Heart left ventricle (tissue), 16 donors: ENCODE measurements around the gene ARID5B. TPM values are rescaled to one million over a fixed set of nuclear protein-coding genes. Genes with fewer than 3 reads are reported as not detected.

Experiments used
- ATAC-seq, 4 donors: fragments of 200-7000 bp; cut with Tn5 transposase; one replicate each; pipeline ENCODE4 v1.9.1; 2020 to 2022; ENCODE audit warnings: moderate library complexity in 4 of 4, mild to moderate bottlenecking in 3 of 4, moderate number of reproducible peaks in 1 of 4
- DNase-seq, 5 donors: peaks; one replicate each; pipeline ENCODE4 v3.0.0-alpha.2; 2020
- H3K27ac ChIP-seq, 12 donors: fragments of 200-600 bp; sonication (generic) in 4 of 12; one replicate each; pipeline versions ENCODE4 v1.5.0 to v1.8.0; 2016 to 2022; ENCODE audit warnings: mild to moderate bottlenecking in 2 of 12
- H3K27me3 ChIP-seq, 9 donors: fragments of 200-600 bp; sonication (generic) in 2 of 9; one replicate each; pipeline versions ENCODE4 v1.5.1 to v1.8.0; 2016 to 2022; ENCODE audit warnings: mild to moderate bottlenecking in 3 of 9
- H3K36me3 ChIP-seq, 9 donors: fragments of 200-600 bp; sonication (generic) in 2 of 9; one replicate each; pipeline versions ENCODE4 v1.5.0 to v1.8.0; 2018 to 2022; ENCODE audit warnings: mild to moderate bottlenecking in 2 of 9
- H3K4me1 ChIP-seq, 12 donors: fragments of 200-600 bp; sonication (generic) in 4 of 12; one replicate each; pipeline versions ENCODE4 v1.5.0 to v1.8.0; 2016 to 2022; ENCODE audit warnings: mild to moderate bottlenecking in 3 of 12
- H3K4me3 ChIP-seq, 12 donors: fragments of 200-600 bp; sonication (generic) in 4 of 12; one replicate each; pipeline versions ENCODE4 v1.5.0 to v1.8.0; 2017 to 2022; ENCODE audit warnings: mild to moderate bottlenecking in 9 of 12, moderate library complexity in 4 of 12
- H3K9me3 ChIP-seq, 12 donors: fragments of 200-600 bp; sonication (generic) in 4 of 12; one replicate each; pipeline versions ENCODE4 v1.5.0 to v1.8.0; 2016 to 2022; ENCODE audit warnings: mild to moderate bottlenecking in 1 of 12
- POLR2A ChIP-seq, 2 donors: fragments of 450-650 bp; IDR thresholded peaks; one replicate each; pipeline ENCODE4 v1.6.1; 2017; ENCODE audit warnings: antibody characterized with exemption in 2 of 2, mild to moderate bottlenecking in 2 of 2, moderate library complexity in 2 of 2
- WGBS, 4 donors: extraction: QIAGEN DNeasy Blood & Tissue Kit in 2 of 4; methylation state at CpG; one replicate each; pipeline versions ENCODE4 v1.1.5 to v1.1.7; 2013 to 2018; 5-methylcytosine and 5-hydroxymethylcytosine counted together
- intact Hi-C, 10 donors: fragments of 100-400 bp; cut with DNase I; formaldehyde crosslinking; loops; one replicate each; pipeline versions ENCODE4 v1.11.1 to v1.14.2; 2022
- polyA plus RNA-seq, 2 donors: library from polyadenylated mRNA; stranded (reverse); fragments of 200-250 nt; gene quantifications; one replicate each; pipeline ENCODE4 v1.2.3, GENCODE V29; 2013
- total RNA-seq, 9 donors: library from RNA; depleted of rRNA in 2 of 9; stranded (reverse); fragments of >200 nt in 2 of 9; fragmentation: NEBNext Ultra II Directional in 3 of 9; extraction: Animal tissue kit (Norgen Biotek cat#: 25700) in 3 of 9; gene quantifications; one replicate each; pipeline versions ENCODE4 v1.1.0 to v1.2.4, GENCODE V29; 2016 to 2023
- TF ChIP-seq, protein P1 (sequence below), 12 donors: fragments of 200-600 bp; sonication (generic) in 4 of 12; IDR thresholded peaks; one replicate each; pipeline versions ENCODE4 v1.5.0 to v1.8.0; 2018 to 2022; ENCODE audit warnings: antibody characterized with exemption in 12 of 12, mild to moderate bottlenecking in 5 of 12
- donor health status: ischemic (EF 13 %, LVEDD 7.1; RV severe dilation, severe dysfunction).
- donor health status: healthy with polysubstance abuse.
- donor health status: DM: no; HTN: yes; CAD: no.
- donor health status: DM: no; HTN: no; CAD: no.
- donor health status: ischemic (EF 25% LVEDD 6.9; RV normal size, moderate dysfunction).
- donor health status: ischemic (EF 25% LVEDD 5.7; RV mildly dilated, moderate dysfunction).
- donor health status: healthy.
- donor health status: DM: yes; HTN: yes; CAD: no.
- donor health status: ischemic (EF 35%, LVEDD 5.7; RV mildly dilated, moderate dysfunction).
- donor health status: nonischemic (EF 11% LVEDD 7.7; RV severe dilation, severe dysfunction).
- donor health status: DM: yes; HTN: yes; CAD: no.
- donor health status: PGD.
- donor health status: ischemic (EF 29% LVEDD 5.4; RV normal size, mild dysfunction).
- donor health status: nonischemic (EF 23%, LVEDD 6.1; RV moderate dilation, normal function).

Gene ARID5B
- total and polyA plus RNA-seq, 11 donors, result 4.5 to 45.5 (median 26.6) TPM

DNA sequence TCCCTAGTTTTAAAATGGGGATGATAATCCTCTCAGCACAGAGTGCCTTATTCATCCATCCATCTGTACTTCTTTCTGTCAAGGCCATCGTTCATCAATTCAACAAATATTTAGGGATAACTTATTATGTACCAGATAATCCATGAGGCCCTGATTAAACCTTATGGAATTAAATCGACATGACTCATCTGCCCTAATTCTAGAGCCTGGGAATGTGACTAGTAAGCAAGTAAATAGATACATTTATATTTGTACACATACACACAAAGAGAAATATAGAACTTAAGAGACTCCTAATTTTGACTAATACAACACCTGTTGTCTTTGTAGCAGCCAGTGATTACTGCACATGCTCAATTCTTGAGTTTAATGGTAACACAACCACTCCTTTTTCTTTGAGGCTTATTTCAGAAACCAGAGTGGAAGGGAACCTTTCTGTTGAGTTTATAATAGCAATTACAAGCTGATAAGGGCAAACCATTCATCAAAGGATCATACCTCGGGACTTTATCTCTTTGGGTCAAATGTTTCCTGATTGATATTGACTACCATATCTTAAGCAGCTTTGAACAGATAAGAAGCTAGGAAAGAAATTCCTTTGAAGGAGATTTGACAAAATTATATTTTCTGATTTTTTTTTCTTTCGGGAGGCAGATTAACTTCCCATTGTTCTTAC lies 122.7 kb downstream of the ARID5B start:
- no peak for ATAC-seq
- Histone ChIP-seq H3K27me3 (no peaks in the 10 kb centered on the region), H3K4me1 (peaks cover 0 to 60% (median 19%) of the 10 kb centered on the region in 12 donors), H3K36me3 (no peaks in the 10 kb centered on the region), H3K27ac (no peak overlapping the region), H3K4me3 (no peak overlapping the region), H3K9me3 (peaks cover 0 to 7% (median 0%) of the 10 kb centered on the region in 12 donors)
- DNase-seq, result no peak
- intact Hi-C loops, result no loop called here
- TF ChIP-seq POLR2A (IDR thresholded peaks at IDR 0.05), result no peak
- TF ChIP-seq, protein P1, sequence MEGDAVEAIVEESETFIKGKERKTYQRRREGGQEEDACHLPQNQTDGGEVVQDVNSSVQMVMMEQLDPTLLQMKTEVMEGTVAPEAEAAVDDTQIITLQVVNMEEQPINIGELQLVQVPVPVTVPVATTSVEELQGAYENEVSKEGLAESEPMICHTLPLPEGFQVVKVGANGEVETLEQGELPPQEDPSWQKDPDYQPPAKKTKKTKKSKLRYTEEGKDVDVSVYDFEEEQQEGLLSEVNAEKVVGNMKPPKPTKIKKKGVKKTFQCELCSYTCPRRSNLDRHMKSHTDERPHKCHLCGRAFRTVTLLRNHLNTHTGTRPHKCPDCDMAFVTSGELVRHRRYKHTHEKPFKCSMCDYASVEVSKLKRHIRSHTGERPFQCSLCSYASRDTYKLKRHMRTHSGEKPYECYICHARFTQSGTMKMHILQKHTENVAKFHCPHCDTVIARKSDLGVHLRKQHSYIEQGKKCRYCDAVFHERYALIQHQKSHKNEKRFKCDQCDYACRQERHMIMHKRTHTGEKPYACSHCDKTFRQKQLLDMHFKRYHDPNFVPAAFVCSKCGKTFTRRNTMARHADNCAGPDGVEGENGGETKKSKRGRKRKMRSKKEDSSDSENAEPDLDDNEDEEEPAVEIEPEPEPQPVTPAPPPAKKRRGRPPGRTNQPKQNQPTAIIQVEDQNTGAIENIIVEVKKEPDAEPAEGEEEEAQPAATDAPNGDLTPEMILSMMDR (IDR thresholded peaks at IDR 0.05), result no peak
- WGBS, 4 donors, result 58 to 61% (median 60%) methylated on average over 4 of the region's 4 CpGs

DNA sequence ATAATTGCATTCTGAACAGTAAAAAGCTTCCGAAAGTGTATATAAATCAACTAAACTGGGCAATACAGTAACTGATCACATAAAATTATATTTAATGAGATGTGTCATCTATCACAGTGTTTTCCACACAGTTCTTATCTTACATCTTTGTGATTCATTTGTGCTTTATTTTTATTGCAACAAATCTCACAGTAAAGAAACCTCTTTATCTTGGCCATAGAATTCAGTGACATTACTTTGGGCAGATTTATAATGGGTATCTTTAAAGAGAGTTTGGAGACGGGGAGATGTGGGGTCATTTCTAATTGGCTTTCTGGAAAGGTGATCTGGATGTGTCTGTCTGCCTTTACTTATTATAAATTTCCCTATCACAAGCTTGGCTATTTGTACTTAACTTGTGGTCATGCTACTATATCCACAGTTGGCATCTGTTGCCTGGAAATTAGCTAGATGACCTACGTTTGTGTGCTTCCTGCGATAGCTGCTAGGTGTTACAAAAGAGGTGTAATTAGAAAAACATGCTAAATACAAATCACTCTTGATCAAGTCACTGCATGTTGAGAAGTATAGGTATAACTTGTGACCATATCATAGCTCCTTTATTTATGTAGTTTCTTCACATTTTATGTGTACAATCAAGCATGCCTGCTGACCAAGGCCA lies 123.8 kb downstream of the ARID5B start:
- Histone ChIP-seq H3K27ac (no peak overlapping the region), H3K9me3 (peaks cover 0 to 7% (median 0%) of the 10 kb centered on the region in 12 donors), H3K4me1 (peaks cover 0 to 56% (median 9%) of the 10 kb centered on the region in 12 donors), H3K36me3 (no peaks in the 10 kb centered on the region), H3K4me3 (no peak overlapping the region), H3K27me3 (no peaks in the 10 kb centered on the region)
- ATAC-seq (no peak), DNase-seq (no peak)
- TF ChIP-seq POLR2A (IDR thresholded peaks at IDR 0.05), result no peak
- TF ChIP-seq, protein P1 (IDR thresholded peaks at IDR 0.05), result no peak
- WGBS, 4 donors, result 77 to 81% (median 79%) methylated on average over 4 of the region's 4 CpGs
- intact Hi-C loops, result no loop called here

- no peaks in the 10 kb centered on the region for H3K27me3 ChIP-seq
- ATAC-seq (no peak), DNase-seq (no peak)
- H3K36me3 ChIP-seq, result no peaks in the 10 kb centered on the region
- H3K4me3 ChIP-seq, result no peak overlapping the region
- H3K4me1 ChIP-seq, result peaks cover 0 to 47% (median 3%) of the 10 kb centered on the region in 12 donors
- WGBS, 4 donors, result 75 to 80% (median 78%) methylated on average over 4 of the region's 4 CpGs
- H3K9me3 ChIP-seq, result peaks cover 0 to 7% (median 0%) of the 10 kb centered on the region in 12 donors
- intact Hi-C loops, result no loop called here
- no peak overlapping the region for H3K27ac ChIP-seq
- no peak for TF ChIP-seq POLR2A (IDR thresholded peaks at IDR 0.05)
- TF ChIP-seq, protein P1 (IDR thresholded peaks at IDR 0.05), result no peak
Measured at GRCh38 chr10:62025901-62026879, 124.7 kb downstream of the ARID5B start.
